Amygdala (tissue), 56 donors: Measurements from ENCODE around the gene PPP1R27.

Experiments used
- DNase-seq, 56 donors: peaks; one replicate each; lab custom pipeline; 2025; lab: John Stamatoyannopoulos, UW

The PPP1R27 gene

GRCh38 chr17:81834831-81835267 lies at the start of gene PPP1R27:
Gene PPP1R27 (minus strand): TSS chr17:81835050. CDS start chr17:81834953, 97 bp downstream.
- DNase-seq = no peak

GRCh38 chr17:81884520-81884919 lies 49.7 kb upstream of the PPP1R27 start:
- no peak for DNase-seq

GRCh38 chr17:81879121-81879520 lies 44.3 kb upstream of the PPP1R27 start:
- DNase-seq = no peak

GRCh38 chr17:81878294-81878693 lies 43.4 kb upstream of the PPP1R27 start:
- DNase-seq = no peak

GRCh38 chr17:81877569-81877968 lies 42.7 kb upstream of the PPP1R27 start:
- DNase-seq = no peak

GRCh38 chr17:81871387-81872230 lies 36.8 kb upstream of the PPP1R27 start:
- DNase-seq = peak in 54 of 56 donors; percentile 30 to 93 (median 82)

- peak in 1 of 56 donors; percentile 88 for DNase-seq
Measured at GRCh38 chr17:81870981-81871386, 36.1 kb upstream of the PPP1R27 start, which contains the start of gene ARHGDIA. Gene ARHGDIA (minus strand): TSS chr17:81871337. CDS start chr17:81869930, 1,407 bp downstream.

- DNase-seq = peak in 1 of 56 donors; percentile 11
Measured at GRCh38 chr17:81870131-81870980, 35.5 kb upstream of the PPP1R27 start.

GRCh38 chr17:81869221-81870130 lies 34.6 kb upstream of the PPP1R27 start:
- peak in 4 of 56 donors; percentile 8 to 38 (median 17) for DNase-seq

GRCh38 chr17:81868674-81869220 lies 33.9 kb upstream of the PPP1R27 start:
- DNase-seq = no peak

- no peak for DNase-seq
Measured at GRCh38 chr17:81867991-81868673, 33.3 kb upstream of the PPP1R27 start.

- DNase-seq = peak in 1 of 56 donors; percentile 14
Measured at GRCh38 chr17:81867170-81867990, 32.5 kb upstream of the PPP1R27 start.

- no peak for DNase-seq
Measured at GRCh38 chr17:81866440-81867169, 31.8 kb upstream of the PPP1R27 start.

GRCh38 chr17:81865733-81866439 lies 31.0 kb upstream of the PPP1R27 start:
- DNase-seq = no peak

GRCh38 chr17:81865358-81865732 lies 30.5 kb upstream of the PPP1R27 start:
- no peak for DNase-seq

- DNase-seq = no peak
Measured at GRCh38 chr17:81863833-81864768, 29.3 kb upstream of the PPP1R27 start.
